GM19099 (cell line): ENCODE results near the gene ITGAV.

Source experiments
- POLR2A ChIP-seq: IDR thresholded peaks from 3 replicates; pipeline ENCODE4 v1.6.1; 2011; ENCODE audit warnings: low read depth; ENCODE audit not compliant: insufficient read length; ENCODE audit errors: extremely low read depth

Gene ITGAV

DNA sequence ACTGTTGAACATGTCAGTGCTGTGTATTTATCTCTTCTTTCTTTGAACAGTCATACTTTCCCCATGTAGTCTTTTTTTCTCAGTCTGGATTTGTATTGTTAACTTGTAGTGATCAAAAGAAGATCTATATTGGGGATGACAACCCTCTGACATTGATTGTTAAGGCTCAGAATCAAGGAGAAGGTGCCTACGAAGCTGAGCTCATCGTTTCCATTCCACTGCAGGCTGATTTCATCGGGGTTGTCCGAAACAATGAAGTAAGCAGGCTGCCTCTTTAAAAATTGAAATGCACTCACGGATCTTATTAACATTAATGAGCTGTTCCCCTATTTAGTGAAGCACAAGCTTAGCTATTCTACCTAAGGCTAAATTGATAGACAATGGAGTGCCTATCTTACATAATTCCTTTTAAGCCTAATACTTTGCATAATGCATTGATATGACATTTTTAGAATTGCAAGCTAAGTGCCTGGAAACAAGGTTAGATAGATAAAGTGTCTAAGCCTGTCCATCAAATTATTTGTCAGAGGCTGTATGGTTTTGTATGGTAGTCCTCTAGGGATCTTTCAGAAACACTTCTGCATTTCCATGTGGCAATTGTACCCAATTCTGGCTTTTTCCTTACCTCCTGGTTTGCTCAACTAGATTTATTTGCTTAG is 74.7 kb downstream of the ITGAV start:
- TF ChIP-seq POLR2A, result no peak

DNA sequence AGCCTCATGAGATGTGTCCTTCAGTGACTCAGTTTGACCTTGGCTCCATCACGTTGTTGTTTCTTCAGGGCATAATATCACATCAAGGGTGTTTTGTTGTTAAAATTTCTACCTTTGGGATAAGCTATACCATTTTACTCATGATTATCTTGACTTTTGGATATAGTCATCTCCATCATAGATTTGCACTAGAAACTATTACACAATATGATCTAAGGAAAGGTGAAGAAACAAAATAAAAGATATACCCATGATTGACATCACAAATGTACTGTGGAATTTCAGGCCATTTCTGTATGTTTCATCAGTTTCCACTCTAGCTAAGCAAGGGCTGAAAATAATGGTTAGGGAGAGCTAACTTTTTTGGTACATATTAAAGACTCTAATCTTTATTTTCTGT is 79.3 kb downstream of the ITGAV start:
- no peak for TF ChIP-seq POLR2A

DNA sequence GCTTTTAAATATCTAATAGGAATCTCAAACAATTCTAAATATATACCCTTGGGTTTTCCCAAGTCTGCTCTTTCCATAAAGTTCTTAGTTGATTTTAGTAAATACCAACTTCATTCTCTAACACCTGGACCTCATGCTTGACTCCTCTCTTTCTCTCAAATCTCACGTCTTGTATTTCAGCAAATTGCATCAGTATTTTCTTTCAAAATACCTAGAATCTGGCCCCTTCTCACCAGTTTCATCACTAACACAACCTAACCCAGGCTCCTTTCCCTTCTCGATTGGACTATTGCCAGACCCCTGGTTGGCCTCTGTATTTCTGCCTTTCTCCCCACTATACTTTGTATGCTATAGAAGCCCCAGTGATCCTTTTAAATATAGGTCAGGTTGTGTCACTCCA is 81.0 kb downstream of the ITGAV start:
- no peak for TF ChIP-seq POLR2A

- TF ChIP-seq POLR2A, result no peak
Measured at GRCh38 chr2:186675380-186675779, 85.5 kb downstream of the ITGAV start.

GRCh38 chr2:186683341-186683740 is 93.5 kb downstream of the ITGAV start:
- no peak for TF ChIP-seq POLR2A

DNA sequence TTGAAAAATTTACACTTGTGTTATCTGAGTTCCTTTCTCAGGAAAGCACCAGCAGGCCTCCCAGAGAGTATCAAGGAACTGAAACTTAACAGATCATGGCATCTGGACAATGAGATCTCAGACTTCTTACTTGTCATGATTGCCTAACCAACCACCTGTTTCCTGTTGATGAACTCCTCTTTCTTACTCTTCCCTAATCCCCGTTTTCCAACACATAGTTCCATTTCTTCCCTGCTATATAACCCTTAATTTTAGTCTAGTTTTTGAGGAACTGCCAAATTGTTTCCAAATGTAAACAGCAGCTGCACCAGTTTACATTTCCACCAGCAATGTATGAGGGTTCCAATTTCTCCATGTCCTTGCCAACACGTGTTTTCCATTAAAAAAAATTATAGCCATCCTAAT is 98.0 kb downstream of the ITGAV start:
- TF ChIP-seq POLR2A, result no peak

- TF ChIP-seq POLR2A, result no peak
Measured at GRCh38 chr2:186688813-186689212, 99.0 kb downstream of the ITGAV start.

DNA sequence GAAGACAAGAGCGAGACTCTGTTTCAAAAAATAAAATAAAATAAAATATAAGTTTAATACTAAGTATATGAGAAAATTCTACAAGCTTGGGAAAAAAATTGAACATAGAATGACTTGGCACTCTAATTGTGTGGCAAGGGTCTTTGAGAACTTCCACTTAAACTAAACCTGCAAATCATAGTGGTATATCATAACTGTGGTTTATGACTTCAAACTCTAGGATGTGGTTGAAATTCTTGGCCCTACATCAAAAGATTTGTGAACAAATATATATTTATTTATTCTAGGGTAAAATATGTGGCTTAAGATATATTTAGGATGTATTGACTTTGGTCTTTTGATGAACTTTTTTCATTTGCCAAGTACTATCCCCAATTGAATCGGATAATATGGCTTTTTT is 100.9 kb downstream of the ITGAV start:
- no peak for TF ChIP-seq POLR2A

DNA sequence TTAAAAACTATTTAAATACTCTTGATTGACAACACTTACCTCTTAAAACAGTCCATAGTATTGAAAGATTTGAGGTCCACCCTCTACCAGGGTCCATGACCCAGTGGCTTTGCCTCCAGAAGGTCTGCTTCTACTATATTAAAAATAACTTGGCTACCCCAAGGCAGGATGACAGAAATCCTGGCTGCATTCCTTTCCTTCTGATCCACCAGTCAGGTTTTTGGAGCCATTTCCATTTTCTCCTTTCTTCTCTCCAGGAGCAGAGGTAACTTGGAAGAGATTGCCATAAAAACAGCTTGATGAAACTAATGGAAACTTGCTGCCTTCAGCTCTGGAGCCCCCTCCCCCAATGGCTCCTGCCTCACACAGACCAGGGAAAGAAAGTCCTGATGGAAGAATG is 101.4 kb downstream of the ITGAV start:
- no peak for TF ChIP-seq POLR2A

DNA sequence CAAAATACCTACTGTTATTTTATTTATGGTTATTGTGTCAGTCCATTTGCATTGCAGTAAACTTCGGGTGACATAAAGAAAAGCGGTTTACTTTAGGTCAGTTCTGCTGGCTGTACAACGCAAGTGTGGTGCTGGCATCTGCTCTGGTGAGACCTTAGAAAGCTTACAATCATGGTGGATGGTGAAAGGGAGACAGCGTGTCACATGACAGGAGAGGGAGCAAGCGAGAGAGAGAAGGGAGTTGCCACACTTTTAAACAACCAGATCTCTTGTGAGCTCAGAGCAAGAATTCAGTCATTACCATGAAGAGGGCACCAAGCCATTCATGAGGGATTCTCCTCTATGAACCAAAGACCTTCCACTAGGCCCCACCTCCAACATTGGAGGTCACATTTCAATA is 102.0 kb downstream of the ITGAV start:
- no peak for TF ChIP-seq POLR2A

- no peak for TF ChIP-seq POLR2A
Measured at GRCh38 chr2:186693446-186693832, 103.6 kb downstream of the ITGAV start.

DNA sequence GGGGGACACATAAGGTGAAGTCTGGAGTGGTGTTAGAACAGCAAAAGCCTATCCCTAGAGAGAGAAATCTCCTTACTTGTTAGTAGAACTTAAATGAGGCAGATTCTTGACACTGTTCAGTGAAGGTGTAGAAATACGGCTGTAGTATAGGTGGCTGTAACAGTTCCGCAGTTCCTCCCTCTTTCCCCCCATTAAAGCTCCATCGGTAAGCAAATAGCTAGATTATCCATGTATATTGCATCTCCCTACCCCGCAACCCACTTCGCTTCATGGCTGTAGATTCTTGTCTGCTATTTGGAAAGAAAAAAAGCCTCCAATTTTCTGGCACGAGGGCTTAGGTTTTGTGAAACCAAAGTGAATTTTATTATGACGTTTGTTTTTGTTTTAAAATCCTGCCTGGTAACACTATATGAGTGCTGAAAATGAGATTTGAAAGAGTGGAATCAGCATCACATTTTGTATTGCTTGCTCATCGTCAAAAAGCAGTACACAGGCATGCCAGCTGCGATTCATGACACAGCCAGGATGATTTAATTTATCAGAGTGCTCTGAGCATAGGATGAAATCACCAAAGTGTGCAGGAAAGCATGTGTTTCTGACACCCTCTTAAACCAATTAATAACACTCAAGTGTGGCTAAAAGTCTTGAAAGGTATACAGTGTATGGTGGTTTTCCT is 105.4 kb downstream of the ITGAV start:
- no peak for TF ChIP-seq POLR2A

DNA sequence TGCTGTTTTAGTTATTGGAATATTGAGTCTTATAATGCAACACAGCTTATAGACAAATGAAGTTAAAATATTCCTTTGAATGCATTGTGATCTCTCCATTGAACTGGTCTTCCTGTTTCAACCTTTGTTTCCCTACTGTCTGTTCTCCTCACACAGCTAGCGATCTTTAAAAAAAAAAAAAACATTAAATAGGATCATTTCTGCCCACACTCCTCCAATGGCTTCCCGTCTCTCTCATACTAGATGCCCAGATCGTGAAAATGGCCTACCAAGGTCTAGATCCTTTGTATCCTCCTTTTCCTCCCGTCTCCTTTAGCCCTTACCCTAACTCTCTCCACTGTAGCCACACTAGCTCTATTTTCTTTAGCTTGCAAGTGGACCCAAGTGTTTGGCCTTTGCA is 106.4 kb downstream of the ITGAV start:
- TF ChIP-seq POLR2A, result no peak

DNA sequence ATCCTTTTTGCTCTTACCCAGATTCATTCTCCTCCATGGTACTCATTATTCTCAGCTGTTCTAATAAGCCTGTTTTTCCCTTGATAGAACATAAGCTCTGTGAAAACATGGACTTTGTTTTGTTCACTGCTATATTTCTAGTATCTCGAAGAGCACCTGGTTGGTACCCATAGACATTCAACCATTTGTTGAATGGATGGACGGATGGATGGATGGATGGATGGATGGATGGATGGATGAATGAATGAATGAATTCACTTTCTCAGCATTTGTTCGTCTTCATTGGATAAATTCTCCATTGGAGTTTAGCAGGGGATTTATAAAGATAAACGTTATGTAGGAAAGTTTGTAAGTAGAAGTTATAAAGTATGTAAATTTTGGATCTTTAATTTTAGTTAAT is 106.9 kb downstream of the ITGAV start:
- no peak for TF ChIP-seq POLR2A

- TF ChIP-seq POLR2A, result no peak
Measured at GRCh38 chr2:186697536-186697935, 107.7 kb downstream of the ITGAV start.

DNA sequence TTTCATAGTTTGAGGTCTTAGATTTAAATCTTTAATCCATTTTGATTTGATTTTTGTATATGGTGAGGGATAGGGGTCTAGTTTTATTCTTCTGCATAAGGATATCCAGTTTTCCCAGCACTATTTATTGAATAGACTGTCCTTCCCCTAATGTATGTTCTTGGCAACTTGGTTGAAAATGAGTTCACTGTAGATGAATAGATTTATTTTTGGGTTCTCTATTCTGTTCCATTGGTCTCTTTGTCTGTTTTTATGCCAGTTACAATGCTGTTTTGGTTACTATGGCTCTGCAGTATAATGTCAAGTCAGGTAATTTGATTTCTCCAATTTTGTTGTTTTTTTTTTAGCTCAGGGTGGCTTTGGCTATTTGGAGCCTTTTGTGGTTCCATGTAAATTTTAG is 109.9 kb downstream of the ITGAV start:
- TF ChIP-seq POLR2A, result no peak

GRCh38 chr2:186702006-186702405 is 112.2 kb downstream of the ITGAV start:
- no peak for TF ChIP-seq POLR2A
